Osteocyte (in vitro differentiated cells): Measurements from ENCODE around the gene RAB3D. TPM values are rescaled to one million over a fixed set of nuclear protein-coding genes. Genes with fewer than 3 reads are reported as not detected.

ENCODE experiments used
- DNase-seq: peaks from one replicate; pipeline ENCODE4 v3.0.0; 2021; ENCODE audit warnings: mixed read lengths; ENCODE audit not compliant: unreplicated experiment; ENCODE audit errors: extremely low spot score
- H3K27ac Mint-ChIP-seq: one replicate; pipeline ENCODE4 v1.8.0; 2021; ENCODE audit warnings: mild to moderate bottlenecking, mixed read lengths; ENCODE audit not compliant: unreplicated experiment
- H3K27me3 Mint-ChIP-seq: one replicate; pipeline ENCODE4 v1.8.0; 2021; ENCODE audit warnings: mixed read lengths; ENCODE audit not compliant: unreplicated experiment
- H3K36me3 Mint-ChIP-seq: one replicate; pipeline ENCODE4 v1.8.0; 2021; ENCODE audit warnings: mixed read lengths; ENCODE audit not compliant: unreplicated experiment
- H3K4me1 Mint-ChIP-seq: one replicate; pipeline ENCODE4 v1.8.0; 2021; ENCODE audit warnings: mixed read lengths; ENCODE audit not compliant: unreplicated experiment
- H3K4me3 Mint-ChIP-seq: one replicate; pipeline ENCODE4 v1.8.0; 2021; ENCODE audit warnings: mild to moderate bottlenecking, moderate library complexity, mixed read lengths; ENCODE audit not compliant: unreplicated experiment
- H3K9me3 Mint-ChIP-seq: one replicate; pipeline ENCODE4 v1.8.0; 2021; ENCODE audit warnings: mixed read lengths; ENCODE audit not compliant: unreplicated experiment
- CTCF ChIP-seq: fragments of 200-600 bp; sonication (generic); IDR thresholded peaks from 2 replicates; pipeline ENCODE4 v1.5.0; 2021; ENCODE audit warnings: antibody characterized with exemption, mild to moderate bottlenecking, moderate library complexity
- total RNA-seq: library from RNA; stranded (reverse); gene quantifications from 2 replicates; pipeline ENCODE4 v1.2.1, GENCODE V29; 2021

RAB3D gene
- total RNA-seq, 1 donor from 2014 or later = 4.3 TPM

- Mint-ChIP-seq H3K4me3 (no peak overlapping the region), H3K36me3 (no peaks in the 10 kb centered on the region), H3K27me3 (peaks cover 7% of the 10 kb centered on the region), H3K4me1 (peaks cover 40% of the 10 kb centered on the region), H3K27ac (no peak overlapping the region), H3K9me3 (no peaks in the 10 kb centered on the region)
- TF ChIP-seq CTCF = no peak
- DNase-seq = no peak
Measured at GRCh38 chr19:11377756-11378155, 38.3 kb upstream of the RAB3D start.

GRCh38 chr19:11377237-11377636 lies 37.8 kb upstream of the RAB3D start:
- no peak for TF ChIP-seq CTCF
- H3K27ac Mint-ChIP-seq = peak overlapping the region; percentile 86
- DNase-seq = no peak
- peaks cover 38% of the 10 kb centered on the region for H3K4me1 Mint-ChIP-seq
- peak overlapping the region; percentile 21 for H3K4me3 Mint-ChIP-seq
- H3K9me3 Mint-ChIP-seq = no peaks in the 10 kb centered on the region
- peaks cover 4% of the 10 kb centered on the region for H3K27me3 Mint-ChIP-seq
- no peaks in the 10 kb centered on the region for H3K36me3 Mint-ChIP-seq

GRCh38 chr19:11375143-11375948 lies 35.9 kb upstream of the RAB3D start:
- DNase-seq = no peak
- Mint-ChIP-seq H3K4me3 (no peak overlapping the region), H3K27me3 (no peaks in the 10 kb centered on the region), H3K9me3 (no peaks in the 10 kb centered on the region), H3K4me1 (peaks cover 26% of the 10 kb centered on the region), H3K36me3 (no peaks in the 10 kb centered on the region), H3K27ac (no peak overlapping the region)
- no peak for TF ChIP-seq CTCF

- DNase-seq = peak; percentile 99
- no peaks in the 10 kb centered on the region for H3K27me3 Mint-ChIP-seq
- H3K36me3 Mint-ChIP-seq = no peaks in the 10 kb centered on the region
- peaks cover 21% of the 10 kb centered on the region for H3K4me1 Mint-ChIP-seq
- H3K4me3 Mint-ChIP-seq = no peak within 1 kb of the TSS
- H3K9me3 Mint-ChIP-seq = no peaks in the 10 kb centered on the region
- no peak within 1 kb of the TSS for H3K27ac Mint-ChIP-seq
- TF ChIP-seq CTCF = no peak
Measured at GRCh38 chr19:11374433-11375142, 35.1 kb upstream of the RAB3D start, which contains the start of gene SWSAP1. Gene SWSAP1, plus strand, starts transcription at chr19:11374666. Its CDS starts 15 bp downstream, at chr19:11374681.

GRCh38 chr19:11373885-11374432 lies 34.5 kb upstream of the RAB3D start:
- H3K27me3 Mint-ChIP-seq = no peaks in the 10 kb centered on the region
- DNase-seq = no peak
- H3K27ac Mint-ChIP-seq = no peak overlapping the region
- no peaks in the 10 kb centered on the region for H3K36me3 Mint-ChIP-seq
- peaks cover 21% of the 10 kb centered on the region for H3K4me1 Mint-ChIP-seq
- H3K4me3 Mint-ChIP-seq = no peak overlapping the region
- H3K9me3 Mint-ChIP-seq = no peaks in the 10 kb centered on the region
- TF ChIP-seq CTCF = no peak
